HUDEP-2 (cell line): ENCODE results near the gene RNF114.
A peak's percentile ranks its signal among the peaks of the same experiment; 100 is the strongest.

ENCODE experiments used
- DNase-seq, 76 experiments: peaks; one replicate each; lab custom pipeline; 2025; ENCODE audit not compliant: unreplicated experiment in 76 of 76; lab: John Stamatoyannopoulos, UW

Gene RNF114

GRCh38 chr20:49901588-49901987, 34.6 kb upstream of the RNF114 start:
- no peak for DNase-seq

- DNase-seq = no peak
These were observed 31.6 kb upstream of the RNF114 start for GRCh38 chr20:49904440-49905214.

GRCh38 chr20:49905415-49906091, 30.6 kb upstream of the RNF114 start:
- no peak for DNase-seq

GRCh38 chr20:49906101-49906604, 30.0 kb upstream of the RNF114 start:
- DNase-seq = no peak

- DNase-seq = no peak
These were observed 29.5 kb upstream of the RNF114 start for GRCh38 chr20:49906615-49907154.

GRCh38 chr20:49907405-49908257, 28.6 kb upstream of the RNF114 start:
- DNase-seq = no peak

- no peak for DNase-seq
These were observed 28.0 kb upstream of the RNF114 start for GRCh38 chr20:49908258-49908565.

GRCh38 chr20:49909499-49910339, 26.5 kb upstream of the RNF114 start:
- DNase-seq = no peak

GRCh38 chr20:49910340-49910706, 25.9 kb upstream of the RNF114 start:
- no peak for DNase-seq

- DNase-seq = no peak
These were observed 22.7 kb upstream of the RNF114 start for GRCh38 chr20:49913399-49914047.

- peak in 6 of 76 experiments; percentile 6 to 43 (median 18) for DNase-seq
These were observed 21.7 kb upstream of the RNF114 start for GRCh38 chr20:49914310-49915117.

- DNase-seq = peak in 3 of 76 experiments; percentile 36 to 48 (median 47)
These were observed 21.1 kb upstream of the RNF114 start for GRCh38 chr20:49915118-49915379.

GRCh38 chr20:49915380-49916145, 20.6 kb upstream of the RNF114 start, which contains the start of gene SPATA2:
Gene SPATA2 (minus strand): TSS chr20:49915529. CDS start chr20:49908490, 7,039 bp downstream.
- peak in 75 of 76 experiments; percentile 47 to 96 (median 85) for DNase-seq

GRCh38 chr20:49916146-49917002, 19.8 kb upstream of the RNF114 start:
- DNase-seq = no peak

GRCh38 chr20:49918446-49918845, 17.8 kb upstream of the RNF114 start:
- DNase-seq = no peak

GRCh38 chr20:49919009-49919408, 17.2 kb upstream of the RNF114 start:
- no peak for DNase-seq

- DNase-seq = no peak
These were observed 16.7 kb upstream of the RNF114 start for GRCh38 chr20:49919461-49919860.
